Esophagus squamous epithelium (tissue), 5 donors: ENCODE results near the gene OST4. TPM values are rescaled to one million over a fixed set of nuclear protein-coding genes. Genes with fewer than 3 reads are reported as not detected.

Experiments
- DNase-seq: peaks from one replicate; lab custom pipeline; 2025; lab: John Stamatoyannopoulos, UW
- H3K27ac ChIP-seq, 4 donors: fragments of 200-600 bp; sonication (generic); one replicate each; pipeline ENCODE4 v1.5.1; 2016 to 2019; ENCODE audit warnings: mild to moderate bottlenecking in 1 of 4
- H3K27me3 ChIP-seq, 4 donors: fragments of 200-600 bp; sonication (generic); 1 replicate in 3 of 4; 2 replicates in 1 of 4; pipeline versions ENCODE4 v1.5.1 to v1.6.0; 2017 to 2021; ENCODE audit warnings: antibody characterized with exemption in 1 of 4
- H3K36me3 ChIP-seq, 3 donors: fragments of 200-600 bp; sonication (generic); one replicate each; pipeline ENCODE4 v1.5.1; 2016 to 2019
- H3K4me1 ChIP-seq, 3 donors: fragments of 200-600 bp; sonication (generic); one replicate each; pipeline ENCODE4 v1.5.1; 2017 to 2019
- H3K4me3 ChIP-seq, 4 donors: fragments of 200-600 bp; sonication (generic); 1 replicate in 3 of 4; 2 replicates in 1 of 4; pipeline ENCODE4 v1.5.1; 2016 to 2019; ENCODE audit warnings: mild to moderate bottlenecking in 2 of 4, moderate library complexity in 1 of 4
- H3K9me3 ChIP-seq, 3 donors: fragments of 200-600 bp; sonication (generic); one replicate each; pipeline ENCODE4 v1.5.1; 2016 to 2019
- POLR2A ChIP-seq, 4 donors: fragments of 450-650 bp; IDR thresholded peaks; one replicate each; pipeline ENCODE4 v1.6.1; 2017; ENCODE audit warnings: antibody characterized with exemption in 4 of 4, mild to moderate bottlenecking in 4 of 4, moderate library complexity in 3 of 4
- WGBS, 2 donors: methylation state at CpG; one replicate each; pipeline ENCODE4 v1.1.5; 2018; 5-methylcytosine and 5-hydroxymethylcytosine counted together
- intact Hi-C: fragments of 100-400 bp; cut with DNase I; formaldehyde crosslinking; loops from one replicate; pipeline ENCODE4 v1.15.0; 2022
- total RNA-seq, 4 donors: library from RNA; depleted of rRNA; stranded (reverse); fragments of >200 nt; gene quantifications; one replicate each; pipeline ENCODE4 v1.1.0, GENCODE V29; 2016
- TF ChIP-seq, protein P1 (sequence below), 6 experiments: fragments of 450-650 bp in 4 of 6; fragments of 200-600 bp in 2 of 6; sonication (generic) in 2 of 6; IDR thresholded peaks; one replicate each; pipeline ENCODE4 v1.5.1; 2016 to 2019; ENCODE audit warnings: antibody characterized with exemption in 6 of 6, mild to moderate bottlenecking in 4 of 6, moderate library complexity in 4 of 6
- donor health status: DM: yes; HTN: yes; CAD: no.

OST4 gene
- total RNA-seq, 4 donors from 2014 or later: 149 to 242 (median 193) TPM

GRCh38 chr2:27024188-27024587 is 47.3 kb downstream of the OST4 start:
- no peak overlapping the region for H3K4me3 ChIP-seq
- intact Hi-C loops: no loop called here
- peaks cover 0 to 20% (median 9%) of the 10 kb centered on the region in 3 donors for H3K4me1 ChIP-seq
- no peak for DNase-seq
- WGBS, 2 donors: 71 to 100% methylated on average over 1 to 11 of the region's 18 CpGs
- H3K9me3 ChIP-seq: no peaks in the 10 kb centered on the region
- no peak overlapping the region for H3K27ac ChIP-seq
- H3K36me3 ChIP-seq: peaks cover 4 to 71% (median 10%) of the 10 kb centered on the region in 3 donors
- H3K27me3 ChIP-seq: no peaks in the 10 kb centered on the region
- TF ChIP-seq, protein P1, sequence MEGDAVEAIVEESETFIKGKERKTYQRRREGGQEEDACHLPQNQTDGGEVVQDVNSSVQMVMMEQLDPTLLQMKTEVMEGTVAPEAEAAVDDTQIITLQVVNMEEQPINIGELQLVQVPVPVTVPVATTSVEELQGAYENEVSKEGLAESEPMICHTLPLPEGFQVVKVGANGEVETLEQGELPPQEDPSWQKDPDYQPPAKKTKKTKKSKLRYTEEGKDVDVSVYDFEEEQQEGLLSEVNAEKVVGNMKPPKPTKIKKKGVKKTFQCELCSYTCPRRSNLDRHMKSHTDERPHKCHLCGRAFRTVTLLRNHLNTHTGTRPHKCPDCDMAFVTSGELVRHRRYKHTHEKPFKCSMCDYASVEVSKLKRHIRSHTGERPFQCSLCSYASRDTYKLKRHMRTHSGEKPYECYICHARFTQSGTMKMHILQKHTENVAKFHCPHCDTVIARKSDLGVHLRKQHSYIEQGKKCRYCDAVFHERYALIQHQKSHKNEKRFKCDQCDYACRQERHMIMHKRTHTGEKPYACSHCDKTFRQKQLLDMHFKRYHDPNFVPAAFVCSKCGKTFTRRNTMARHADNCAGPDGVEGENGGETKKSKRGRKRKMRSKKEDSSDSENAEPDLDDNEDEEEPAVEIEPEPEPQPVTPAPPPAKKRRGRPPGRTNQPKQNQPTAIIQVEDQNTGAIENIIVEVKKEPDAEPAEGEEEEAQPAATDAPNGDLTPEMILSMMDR (IDR thresholded peaks at IDR 0.05): no peak
- no peak for TF ChIP-seq POLR2A (IDR thresholded peaks at IDR 0.05)

DNA sequence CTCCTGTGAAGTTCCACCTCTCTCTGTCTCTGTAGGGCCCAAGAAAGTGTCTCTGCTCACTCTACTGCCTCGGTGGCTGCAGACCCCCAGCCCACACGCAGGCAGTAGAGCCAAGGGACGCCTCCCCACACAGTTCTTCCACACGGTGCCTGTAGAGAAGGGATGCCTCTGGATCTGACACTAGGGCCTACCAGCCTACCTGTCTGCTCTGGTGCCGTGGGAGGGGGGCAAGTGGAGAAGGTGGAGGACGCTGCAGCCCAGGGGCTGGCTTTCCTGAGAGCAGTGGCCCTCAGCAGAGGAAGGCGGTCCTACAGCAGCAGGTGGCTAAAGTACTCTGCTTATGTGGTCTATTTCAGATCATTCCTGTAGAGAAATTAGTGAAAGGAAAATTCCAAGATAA is 47.7 kb downstream of the OST4 start:
- Histone ChIP-seq H3K4me3 (no peak overlapping the region), H3K27ac (no peak overlapping the region), H3K27me3 (no peaks in the 10 kb centered on the region), H3K9me3 (no peaks in the 10 kb centered on the region), H3K4me1 (peaks cover 0 to 20% (median 9%) of the 10 kb centered on the region in 3 donors), H3K36me3 (peaks cover 4 to 67% (median 10%) of the 10 kb centered on the region in 3 donors)
- DNase-seq: no peak
- intact Hi-C loops: no loop called here
- TF ChIP-seq, protein P1 (IDR thresholded peaks at IDR 0.05): no peak
- no peak for TF ChIP-seq POLR2A (IDR thresholded peaks at IDR 0.05)
- WGBS, 2 donors: 88 to 100% methylated on average over 1 to 3 of the region's 7 CpGs

DNA sequence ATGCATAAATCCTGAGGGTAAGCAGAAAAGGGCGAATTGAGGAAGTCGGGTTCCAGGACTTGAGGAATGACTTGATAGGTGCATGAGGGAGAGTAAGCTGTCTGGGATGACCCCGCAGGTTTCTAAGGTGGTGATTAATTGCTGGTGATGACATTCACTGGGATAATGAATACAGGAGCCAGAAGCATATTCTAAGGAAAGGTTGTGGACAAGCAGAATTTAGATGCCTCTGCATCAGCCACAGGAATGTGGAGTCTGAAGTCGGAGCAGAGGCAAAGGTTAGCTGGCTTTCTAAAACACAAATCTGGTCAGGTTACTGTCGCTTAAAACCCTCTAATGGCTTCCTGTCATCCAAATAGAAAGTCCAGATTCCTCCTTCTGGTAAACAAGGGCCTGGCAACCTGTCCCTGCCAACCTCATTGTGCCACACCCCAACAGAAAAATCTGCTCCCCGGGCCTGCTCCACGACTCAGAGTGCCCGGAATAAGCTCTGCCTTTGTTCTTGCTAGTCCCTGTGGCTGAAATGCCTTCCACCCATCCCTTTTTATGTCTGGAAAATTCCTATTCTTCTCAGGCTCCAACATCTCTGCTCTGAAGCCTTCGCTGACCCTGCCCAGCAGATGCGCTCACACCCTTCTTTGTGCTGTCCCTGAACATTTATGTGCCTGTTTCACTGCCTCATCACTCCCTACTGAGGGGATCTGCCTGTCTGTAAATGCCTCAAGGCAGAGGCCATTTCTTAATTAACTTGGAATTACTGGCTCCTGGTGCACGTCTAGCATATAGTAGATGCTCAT is 50.0 kb downstream of the OST4 start:
- TF ChIP-seq, protein P1 (IDR thresholded peaks at IDR 0.05): no peak
- TF ChIP-seq POLR2A (IDR thresholded peaks at IDR 0.05): no peak
- no peak overlapping the region for H3K4me3 ChIP-seq
- peaks cover 0 to 24% (median 9%) of the 10 kb centered on the region in 3 donors for H3K4me1 ChIP-seq
- intact Hi-C loops: no loop called here
- peaks cover 4 to 45% (median 10%) of the 10 kb centered on the region in 3 donors for H3K36me3 ChIP-seq
- no peaks in the 10 kb centered on the region for H3K9me3 ChIP-seq
- DNase-seq: no peak
- H3K27ac ChIP-seq: peak overlapping the region in 2 of 4 donors; percentile 21 to 30
- no peaks in the 10 kb centered on the region for H3K27me3 ChIP-seq
- 46 to 60% methylated on average over 10 to 11 of the region's 11 CpGs for WGBS, 2 donors

Other genes starting within 250 kb of the OST4 start
- not detected for gene DPYSL5, start 223.5 kb downstream of the OST4 start, total RNA-seq
- 1 to 10 TPM; 4.4 to 7.6 (median 5.2) TPM for gene MAPRE3, start 101.0 kb downstream of the OST4 start, total RNA-seq
- gene TMEM214, start 38.7 kb downstream of the OST4 start, total RNA-seq: 10 to 100 TPM; 15.7 to 34.5 (median 32.1) TPM
- 10 to 100 TPM in 2 of 4 donors, 1 to 10 TPM in 2; 4.7 to 12.4 (median 9.6) TPM for gene AGBL5, start 20.0 kb downstream of the OST4 start, total RNA-seq
- gene EMILIN1, start 7.0 kb upstream of the OST4 start, total RNA-seq: 10 to 100 TPM in 2 of 4 donors, 1 to 10 TPM in 2; 6.2 to 27.8 (median 9.9) TPM
- gene KHK, start 15.1 kb upstream of the OST4 start, total RNA-seq: 1 to 10 TPM; 1.3 to 1.9 (median 1.4) TPM
- gene CGREF1, start 47.5 kb upstream of the OST4 start, total RNA-seq: 1 to 10 TPM; 2.6 to 6.1 (median 3.9) TPM
- not detected for gene ABHD1, start 52.2 kb upstream of the OST4 start, total RNA-seq
- 10 to 100 TPM; 45.5 to 77.9 (median 53.9) TPM for gene PREB, start 63.0 kb upstream of the OST4 start, total RNA-seq
- gene PRR30, start 67.8 kb upstream of the OST4 start, total RNA-seq: not detected
- gene TCF23, start 77.3 kb upstream of the OST4 start, total RNA-seq: not detected
- 100 to 1,000 TPM in 2 of 4 donors, 10 to 100 TPM in 2; 57.1 to 124 (median 91.0) TPM for gene ATRAID, start 140.4 kb upstream of the OST4 start, total RNA-seq
- 10 to 100 TPM; 13.5 to 38.6 (median 23.2) TPM for gene SLC5A6, start 140.6 kb upstream of the OST4 start, total RNA-seq
- 10 to 100 TPM; 17.6 to 34.5 (median 22.0) TPM for gene CAD, start 145.7 kb upstream of the OST4 start, total RNA-seq
- gene SLC30A3, start 191.4 kb upstream of the OST4 start, total RNA-seq: under 1 TPM in 2 of 4 donors, not detected in 2; 0.18 to 0.19 TPM
- gene DNAJC5G, start 203.8 kb upstream of the OST4 start, total RNA-seq: under 1 TPM in 1 of 4 donors, not detected in 3; 0.38 TPM
- not detected for gene TRIM54, start 210.8 kb upstream of the OST4 start, total RNA-seq
- 1 to 10 TPM in 1 of 4 donors, not detected in 3; 1.1 TPM for gene UCN, start 236.8 kb upstream of the OST4 start, total RNA-seq